NCI-H128 (cell line): ENCODE measurements around the gene ABCF1.

Experiments used
- DNase-seq: peaks from one replicate; lab custom pipeline; 2025; ENCODE audit not compliant: unreplicated experiment; lab: John Stamatoyannopoulos, UW

ABCF1 gene

GRCh38 chr6:30618270-30618797 is 47.1 kb downstream of the ABCF1 start:
- DNase-seq, result no peak

- DNase-seq, result no peak
These were observed 48.3 kb downstream of the ABCF1 start for GRCh38 chr6:30619561-30619960.

- no peak for DNase-seq
These were observed 54.3 kb downstream of the ABCF1 start for GRCh38 chr6:30625511-30625910.

GRCh38 chr6:30626484-30627366 is 55.5 kb downstream of the ABCF1 start, which contains the start of gene ATAT1:
TSS of gene ATAT1 (plus strand) at chr6:30626874.
- peak; percentile 28 for DNase-seq

- DNase-seq, result no peak
These were observed 64.6 kb downstream of the ABCF1 start for GRCh38 chr6:30635834-30636233.

- no peak for DNase-seq
These were observed 69.2 kb downstream of the ABCF1 start for GRCh38 chr6:30640481-30640880.

- DNase-seq, result no peak
These were observed 69.8 kb downstream of the ABCF1 start for GRCh38 chr6:30641048-30641447.
